GM21717 (cell line): ENCODE measurements around the gene TXLNG.
"Not testable (repeated sequence)": the region's sequence is repeated elsewhere in the genome, so short reads cannot be mapped to it uniquely, and the experiment has no call there.

Experiments used
- ATAC-seq: cut with Tn5 transposase; IDR thresholded peaks from one replicate; pipeline ENCODE4 v1.9.1; 2021; ENCODE audit warnings: mild to moderate bottlenecking, moderate library complexity; ENCODE audit not compliant: unreplicated experiment

The TXLNG gene

GRCh38 chrX:16786139-16786790 lies at the start of gene TXLNG:
Gene TXLNG, plus strand, starts transcription at chrX:16786466. Its CDS starts 22 bp downstream, at chrX:16786488.
- peak; percentile 100 for ATAC-seq

DNA sequence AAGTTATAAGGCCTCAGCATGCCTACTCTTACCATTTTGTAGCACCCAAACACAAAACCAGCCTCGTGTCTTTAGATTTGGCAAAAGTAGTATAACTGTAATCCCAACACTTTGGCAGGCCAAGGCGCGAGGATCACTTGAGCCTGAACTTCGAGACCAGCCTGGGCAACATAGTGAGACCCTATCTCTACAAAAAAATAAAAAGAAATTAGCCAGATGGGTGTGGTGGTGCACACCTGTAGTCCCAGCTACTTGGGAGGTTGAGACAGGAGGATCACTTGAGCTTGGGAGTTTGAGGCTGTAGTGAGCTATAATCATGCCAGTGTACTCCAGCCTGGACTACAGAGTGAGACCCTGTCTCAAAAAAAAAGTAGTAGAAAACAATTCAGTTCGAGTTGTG lies 49.2 kb upstream of the TXLNG start:
- no peak for ATAC-seq

GRCh38 chrX:16739574-16739973 lies 46.7 kb upstream of the TXLNG start:
- no peak for ATAC-seq

GRCh38 chrX:16743604-16744325 lies 42.5 kb upstream of the TXLNG start:
- no peak for ATAC-seq

- no peak for ATAC-seq
Observed at GRCh38 chrX:16745102-16745501, 41.2 kb upstream of the TXLNG start.

DNA sequence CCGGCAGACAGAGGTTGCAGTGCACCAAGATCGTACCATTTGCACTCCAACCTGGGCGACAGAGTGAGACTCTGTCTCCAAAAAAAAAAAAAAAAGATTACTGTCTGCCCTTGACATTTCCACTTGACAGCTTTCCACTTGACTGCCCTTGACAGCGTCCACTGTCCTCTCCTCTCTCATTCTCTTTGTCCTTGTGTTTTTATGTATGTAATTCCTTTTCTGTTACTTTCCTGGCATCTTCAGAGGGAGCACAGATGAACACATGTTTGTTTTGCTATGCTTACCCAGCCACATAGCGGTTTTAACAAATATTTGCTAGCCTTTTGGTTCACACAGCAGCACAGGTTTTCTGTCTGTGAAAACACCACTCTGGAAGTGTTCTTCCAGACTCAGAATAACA lies 40.6 kb upstream of the TXLNG start:
- no peak for ATAC-seq

DNA sequence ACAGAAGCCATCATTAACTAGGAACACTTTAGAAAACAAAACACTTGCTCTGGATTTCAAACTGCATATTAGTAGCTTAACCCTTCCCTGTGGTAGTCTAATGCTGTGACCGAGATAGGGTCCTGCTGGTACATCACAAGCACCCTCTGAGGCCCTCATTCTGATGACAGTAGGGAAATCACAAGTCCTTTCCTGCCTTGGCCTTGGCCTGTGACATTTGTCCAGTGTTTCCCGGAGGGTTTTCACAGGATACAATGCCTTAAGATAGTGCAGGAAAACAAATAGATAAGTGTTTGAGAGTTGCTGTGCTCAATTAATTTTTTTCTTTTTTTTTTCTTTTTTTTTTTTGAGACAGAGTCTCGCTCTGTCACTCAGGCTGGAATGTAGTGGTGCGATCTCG lies 37.8 kb upstream of the TXLNG start:
- no peak for ATAC-seq

DNA sequence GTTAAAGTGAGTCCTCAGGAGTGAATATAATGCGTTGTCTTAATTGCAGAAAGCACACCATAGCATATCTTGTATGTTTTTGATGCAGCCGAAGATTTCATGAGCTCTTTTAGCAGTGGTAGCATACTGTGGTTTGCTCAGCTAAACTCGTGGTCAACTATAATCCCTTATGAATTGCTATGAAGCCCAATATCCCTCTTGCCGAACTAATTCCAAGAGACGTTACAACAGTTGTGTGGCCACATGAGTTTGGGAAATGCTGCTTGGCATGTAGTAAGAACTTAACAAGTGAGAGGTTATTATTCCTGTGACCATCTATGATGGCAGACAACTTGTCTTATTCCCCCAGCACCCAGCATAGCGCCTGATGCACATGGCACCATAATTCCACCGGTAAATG lies 36.1 kb upstream of the TXLNG start:
- ATAC-seq = no peak

- ATAC-seq = no peak
Observed at GRCh38 chrX:16754019-16754418, 32.2 kb upstream of the TXLNG start.

- no peak for ATAC-seq
Observed at GRCh38 chrX:16756724-16757123, 29.5 kb upstream of the TXLNG start.

GRCh38 chrX:16761500-16761899 lies 24.8 kb upstream of the TXLNG start:
- ATAC-seq = not testable (repeated sequence)

GRCh38 chrX:16762579-16762978 lies 23.7 kb upstream of the TXLNG start:
- no peak for ATAC-seq

- no peak for ATAC-seq
Observed at GRCh38 chrX:16765594-16765993, 20.7 kb upstream of the TXLNG start.

DNA sequence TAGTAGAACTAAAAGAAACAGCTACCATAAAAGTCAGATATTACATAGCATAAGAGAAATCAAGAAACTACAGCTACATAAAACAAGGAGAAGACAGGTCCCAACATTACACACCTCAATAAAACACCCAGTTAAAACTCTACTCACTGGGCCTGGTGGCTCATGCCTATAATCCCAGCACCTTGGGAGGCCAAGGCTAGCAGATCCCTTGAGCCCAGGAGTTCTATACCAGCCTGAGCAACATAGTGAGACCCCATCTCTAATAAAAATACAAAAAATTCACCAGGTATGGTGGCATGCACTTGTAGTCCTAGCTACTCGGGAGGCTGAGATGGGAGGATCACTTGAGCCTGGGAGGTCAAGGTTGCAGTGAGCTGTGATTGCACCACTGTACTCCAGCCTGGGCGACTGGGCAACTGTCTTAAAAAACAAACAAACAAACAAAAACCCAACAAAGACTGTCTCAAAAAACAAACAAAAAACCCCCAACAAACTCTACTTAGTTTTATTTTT lies 15.2 kb upstream of the TXLNG start:
- ATAC-seq = no peak

- no peak for ATAC-seq
Observed at GRCh38 chrX:16771483-16772398, 14.5 kb upstream of the TXLNG start.

DNA sequence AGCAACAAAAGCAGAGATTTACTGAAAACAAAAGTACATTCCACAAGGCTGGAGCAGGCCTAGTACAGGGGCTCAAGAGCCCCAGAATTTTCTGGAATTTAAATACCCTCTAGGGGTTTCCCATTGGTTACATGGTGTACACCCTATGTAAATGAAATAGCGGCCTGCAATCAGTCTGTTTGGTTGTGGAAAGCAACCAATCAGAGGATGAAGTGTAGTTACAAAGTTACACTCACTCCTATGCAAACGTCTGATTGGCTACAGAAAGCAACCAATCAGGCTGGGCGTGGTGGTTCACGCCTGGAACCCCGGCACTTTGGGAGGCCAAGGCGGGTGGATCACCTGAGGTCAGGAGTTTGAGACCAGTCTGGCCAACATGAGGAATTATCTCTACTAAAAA lies 13.8 kb upstream of the TXLNG start:
- ATAC-seq = no peak

GRCh38 chrX:16774746-16775145 lies 11.5 kb upstream of the TXLNG start:
- ATAC-seq = no peak

DNA sequence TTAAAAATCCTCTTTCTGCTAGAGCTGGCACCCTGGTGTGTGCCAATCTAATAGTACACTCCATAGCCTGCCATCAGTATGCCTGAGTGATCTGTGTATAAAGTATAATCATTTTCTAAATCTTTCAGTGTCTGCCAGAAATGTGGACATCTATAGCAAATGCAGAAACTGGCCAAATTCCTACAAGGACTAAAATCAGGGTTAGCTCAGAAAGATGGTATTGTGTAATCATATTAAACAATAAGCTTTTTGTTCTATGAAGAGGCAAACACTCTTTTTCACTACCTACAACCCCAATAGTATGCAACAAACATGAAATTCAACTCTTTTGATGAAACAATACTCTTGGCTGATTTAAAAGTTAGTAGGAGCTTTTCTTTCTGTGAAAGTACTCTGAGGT lies 7.7 kb upstream of the TXLNG start:
- ATAC-seq = no peak

DNA sequence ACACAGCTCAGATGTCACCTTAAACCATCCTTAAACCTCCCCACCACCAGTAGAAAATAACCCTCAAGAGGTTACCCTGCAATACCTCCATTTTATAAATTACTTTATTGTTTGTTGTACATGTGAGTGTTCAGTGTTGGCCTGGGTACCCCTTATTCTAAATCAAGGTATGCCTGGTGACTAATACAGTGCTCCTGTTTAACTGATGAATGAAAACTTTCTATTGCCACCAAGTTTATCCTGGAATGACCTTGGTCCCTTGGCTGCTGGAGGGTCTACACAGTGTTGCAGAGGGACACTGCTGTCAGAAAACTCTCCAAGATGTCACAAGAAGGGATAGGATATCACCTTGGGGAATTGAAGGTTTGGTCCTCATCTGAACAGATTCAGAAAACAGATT lies 7.3 kb upstream of the TXLNG start:
- no peak for ATAC-seq

- not testable (repeated sequence) for ATAC-seq
Observed at GRCh38 chrX:16779815-16780214, 6.5 kb upstream of the TXLNG start.

DNA sequence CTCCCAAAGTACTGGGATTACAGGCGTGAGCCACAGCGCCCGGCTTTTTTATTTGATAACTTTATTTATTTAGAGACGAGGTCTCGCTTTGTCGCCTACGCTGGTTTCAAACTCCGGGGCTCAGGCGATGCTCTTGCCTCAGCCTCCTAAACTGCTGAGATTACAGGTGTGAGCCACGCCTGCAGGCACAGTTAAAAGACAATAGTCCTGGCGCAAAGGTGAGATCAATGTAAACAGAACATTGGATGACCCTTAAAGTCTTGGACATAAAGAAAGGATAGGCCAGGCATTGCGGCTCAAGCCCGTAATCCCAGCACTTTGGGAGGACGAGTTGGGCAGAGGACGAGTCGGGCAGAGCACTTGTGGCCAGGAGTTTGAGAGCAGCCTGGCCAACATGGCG lies 2.8 kb upstream of the TXLNG start:
- no peak for ATAC-seq
